HEK293T (cell line): ENCODE results near the gene ANXA5.

Experiments used
- CTCF ChIA-PET: fragments of 350-600 bp; formaldehyde crosslinking; extraction: SDS; loops from one replicate; lab custom pipeline; 2021; ENCODE audit warnings: antibody characterized with exemption, inconsistent platforms; lab: Yijun Ruan, JAX
- POLR2A ChIA-PET: fragments of 350-600 bp; formaldehyde crosslinking; extraction: SDS; loops from one replicate; lab custom pipeline; 2020; ENCODE audit warnings: antibody characterized with exemption, inconsistent platforms; lab: Yijun Ruan, JAX
- DNase-seq: peaks from one replicate; pipeline ENCODE4 v3.0.0; 2012; ENCODE audit warnings: mixed read lengths; ENCODE audit errors: extremely low spot score
- ARNT ChIP-seq: fragments of 450-650 bp; IDR thresholded peaks from 2 replicates; pipeline ENCODE4 v1.6.1; 2017; ENCODE audit warnings: mild to moderate bottlenecking
- BHLHE40 ChIP-seq: fragments of 450-650 bp; IDR thresholded peaks from 2 replicates; pipeline ENCODE4 v1.6.1; 2016; ENCODE audit warnings: mild to moderate bottlenecking, moderate library complexity, borderline replicate concordance
- CTBP1 ChIP-seq: fragments of 450-650 bp; IDR thresholded peaks from 2 replicates; pipeline ENCODE4 v1.6.1; 2016; ENCODE audit warnings: borderline replicate concordance
- ELF4 ChIP-seq: fragments of 450-650 bp; IDR thresholded peaks from 2 replicates; pipeline ENCODE4 v1.6.1; 2017; ENCODE audit warnings: antibody characterized with exemption
- FOXA1 ChIP-seq: fragments of 450-650 bp; IDR thresholded peaks from 2 replicates; pipeline ENCODE4 v1.6.1; 2016; ENCODE audit warnings: mild to moderate bottlenecking
- FOXK2 ChIP-seq: fragments of 450-650 bp; IDR thresholded peaks from 2 replicates; pipeline ENCODE4 v1.6.1; 2016; ENCODE audit warnings: mild to moderate bottlenecking
- FOXM1 ChIP-seq: fragments of 450-650 bp; IDR thresholded peaks from 2 replicates; pipeline ENCODE4 v1.6.1; 2017; ENCODE audit warnings: mild to moderate bottlenecking, borderline replicate concordance
- HDGF ChIP-seq: fragments of 450-650 bp; IDR thresholded peaks from 2 replicates; pipeline ENCODE4 v1.6.1; 2017; ENCODE audit warnings: antibody characterized with exemption, borderline replicate concordance
- L3MBTL2 ChIP-seq: fragments of 450-650 bp; conservative IDR thresholded peaks from 2 replicates; pipeline ENCODE4 v1.6.1; 2016; ENCODE audit warnings: mild to moderate bottlenecking
- LEF1 ChIP-seq: fragments of 450-650 bp; IDR thresholded peaks from 2 replicates; pipeline ENCODE4 v1.6.1; 2017; ENCODE audit warnings: mild to moderate bottlenecking, borderline replicate concordance
- NFRKB ChIP-seq: fragments of 450-650 bp; IDR thresholded peaks from 2 replicates; pipeline ENCODE4 v1.6.1; 2016; ENCODE audit warnings: mild to moderate bottlenecking, moderate library complexity
- SP1 ChIP-seq: fragments of 450-650 bp; IDR thresholded peaks from 2 replicates; pipeline ENCODE4 v1.6.1; 2017
- SUZ12 ChIP-seq: fragments of 450-650 bp; IDR thresholded peaks from 2 replicates; pipeline ENCODE4 v1.6.1; 2016; ENCODE audit warnings: mild to moderate bottlenecking
- TARDBP ChIP-seq: fragments of 450-650 bp; IDR thresholded peaks from 2 replicates; pipeline ENCODE4 v1.6.1; 2016
- ZNF384 ChIP-seq: fragments of 450-650 bp; IDR thresholded peaks from 2 replicates; pipeline ENCODE4 v1.6.1; 2016
- TF ChIP-seq, protein P1 (sequence below): fragments of 450-650 bp; IDR thresholded peaks from 2 replicates; pipeline ENCODE4 v1.6.1; 2016

The ANXA5 gene

DNA sequence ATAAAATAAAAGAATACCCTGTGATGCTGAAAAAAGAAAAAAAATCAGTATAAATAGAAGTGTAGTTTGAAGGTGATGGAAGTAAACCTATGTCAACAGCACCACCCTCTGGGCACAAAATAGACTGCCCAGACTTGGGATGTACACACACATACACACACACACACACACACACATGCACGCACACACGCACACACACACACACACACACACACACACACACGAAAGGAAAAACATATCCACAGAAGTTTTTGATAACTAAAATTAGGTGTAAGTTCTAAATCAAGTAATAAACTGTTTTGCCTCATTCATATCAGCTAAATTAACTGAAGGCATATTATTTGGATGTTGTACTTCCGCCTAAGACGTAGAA is 40.5 kb downstream of the ANXA5 start:
- ChIA-PET CTCF (interaction anchor here (0.7 to 2.3 kb wide), 3 partner anchors 25 to 194 kb away, joined by 3 to 11 read pairs (median 4); no protein-coding TSS in a partner anchor), POLR2A (no interaction called here)
- TF ChIP-seq SP1, result no peak
- 0 out of 2 replicates have a peak, but pooled peaks have one; percentile 15 for TF ChIP-seq ZNF384
- DNase-seq, result peak; percentile 52

- no peak for DNase-seq
- POLR2A ChIA-PET, result no interaction called here
- CTCF ChIA-PET, result interaction anchor here (0.7 to 1.0 kb wide), 2 partner anchors 26 to 32 kb away, joined by 3 to 4 read pairs; no protein-coding TSS in a partner anchor
- TF ChIP-seq FOXK2 (no peak), ARNT (no peak), NFRKB (no peak), TARDBP (no peak)
- TF ChIP-seq, protein P1, sequence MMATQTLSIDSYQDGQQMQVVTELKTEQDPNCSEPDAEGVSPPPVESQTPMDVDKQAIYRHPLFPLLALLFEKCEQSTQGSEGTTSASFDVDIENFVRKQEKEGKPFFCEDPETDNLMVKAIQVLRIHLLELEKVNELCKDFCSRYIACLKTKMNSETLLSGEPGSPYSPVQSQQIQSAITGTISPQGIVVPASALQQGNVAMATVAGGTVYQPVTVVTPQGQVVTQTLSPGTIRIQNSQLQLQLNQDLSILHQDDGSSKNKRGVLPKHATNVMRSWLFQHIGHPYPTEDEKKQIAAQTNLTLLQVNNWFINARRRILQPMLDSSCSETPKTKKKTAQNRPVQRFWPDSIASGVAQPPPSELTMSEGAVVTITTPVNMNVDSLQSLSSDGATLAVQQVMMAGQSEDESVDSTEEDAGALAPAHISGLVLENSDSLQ, result no peak
Observed at GRCh38 chr4:121655320-121656268, 41.2 kb downstream of the ANXA5 start.

DNA sequence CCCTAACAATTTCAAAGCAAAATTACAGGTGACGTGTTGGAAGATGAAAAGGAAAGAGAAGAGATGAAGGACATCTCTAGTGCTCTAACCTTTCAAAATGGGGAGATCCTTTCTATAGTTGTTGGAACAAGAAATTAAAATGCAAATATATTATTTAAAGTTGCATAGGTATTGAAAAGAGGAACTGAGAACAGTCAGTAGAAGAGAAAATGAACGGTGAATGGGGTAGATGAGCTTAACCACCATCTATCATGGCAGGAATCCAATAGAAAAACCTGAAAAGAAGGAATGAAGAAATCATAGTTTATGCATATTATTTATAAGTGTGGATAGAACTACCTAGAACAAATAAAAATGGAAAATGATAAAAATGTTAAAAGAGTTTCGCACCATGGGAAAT is 42.0 kb downstream of the ANXA5 start:
- no peak for DNase-seq
- ChIA-PET POLR2A (no interaction called here), CTCF (no interaction called here)

DNA sequence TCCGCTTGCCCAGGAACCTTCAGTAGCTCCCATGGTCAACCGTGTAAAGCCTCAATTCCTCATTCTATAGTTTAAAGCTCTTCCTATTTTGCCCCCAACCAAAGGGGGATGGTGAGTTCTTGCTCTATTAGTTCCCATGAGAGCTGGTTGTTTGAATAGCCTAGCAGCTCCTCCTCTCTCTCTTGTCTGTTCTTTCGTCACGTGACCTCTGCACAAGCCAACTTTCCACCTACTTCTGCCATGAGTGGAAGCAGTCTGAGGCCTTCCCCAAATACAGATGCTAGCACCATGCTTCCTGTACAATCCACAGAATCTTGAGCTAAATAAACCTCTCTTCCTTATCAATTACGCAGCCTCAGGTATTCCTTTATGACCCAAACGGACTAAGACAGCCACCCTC is 42.8 kb downstream of the ANXA5 start:
- POLR2A ChIA-PET, result no interaction called here
- no peak for TF ChIP-seq FOXM1
- TF ChIP-seq NFRKB, result no peak
- TF ChIP-seq ARNT, result no peak
- TF ChIP-seq FOXK2, result no peak
- TF ChIP-seq SP1, result no peak
- no peak for TF ChIP-seq CTBP1
- TF ChIP-seq FOXA1, result no peak
- TF ChIP-seq L3MBTL2, result no peak
- CTCF ChIA-PET, result interaction anchor here (2.1 kb wide), 1 partner anchor 191 kb away, joined by 8 read pairs; no protein-coding TSS in a partner anchor
- no peak for DNase-seq

More for the DNA sequence above, 42.0 kb downstream of the ANXA5 start:
- TF ChIP-seq ARNT (no peak), NFRKB (no peak), SP1 (no peak), L3MBTL2 (no peak), BHLHE40 (no peak)

- TF ChIP-seq HDGF (no peak), FOXK2 (no peak), FOXM1 (no peak), LEF1 (no peak), SUZ12 (no peak), BHLHE40 (no peak), ELF4 (no peak), NFRKB (no peak), ARNT (no peak), L3MBTL2 (no peak), ZNF384 (no peak), TARDBP (no peak)
- TF ChIP-seq, protein P1, result no peak
- CTCF ChIA-PET, result interaction anchor here (2.1 kb wide), 1 partner anchor 191 kb away, joined by 8 read pairs; no protein-coding TSS in a partner anchor
- no peak for DNase-seq
- POLR2A ChIA-PET, result no interaction called here
Observed at GRCh38 chr4:121653214-121653613, 43.6 kb downstream of the ANXA5 start.

DNA sequence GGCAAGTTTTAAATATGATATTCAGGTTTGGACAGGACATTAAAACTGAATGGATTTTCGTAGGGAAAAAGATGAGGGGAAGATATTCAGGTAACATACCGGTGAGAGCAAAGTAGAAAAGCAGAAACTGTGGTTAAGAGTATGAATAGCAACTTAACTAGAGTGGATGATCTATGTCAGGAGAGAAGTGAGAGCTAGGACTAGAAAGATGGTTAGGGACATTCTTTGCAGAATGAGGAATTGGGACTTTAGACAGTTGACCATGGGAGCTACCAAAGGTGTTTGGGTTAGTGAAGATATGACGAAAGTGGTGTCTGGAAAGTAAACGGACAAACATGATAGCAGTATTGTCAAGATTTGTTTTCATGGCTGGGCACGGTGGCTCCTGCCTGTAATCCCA is 45.2 kb downstream of the ANXA5 start:
- ChIA-PET CTCF (no interaction called here), POLR2A (no interaction called here)
- no peak for TF ChIP-seq ARNT
- TF ChIP-seq L3MBTL2, result no peak
- TF ChIP-seq FOXK2, result no peak
- no peak for TF ChIP-seq ELF4
- no peak for TF ChIP-seq ZNF384
- TF ChIP-seq CTBP1, result no peak
- no peak for TF ChIP-seq NFRKB
- TF ChIP-seq BHLHE40, result no peak
- no peak for TF ChIP-seq HDGF
- no peak for TF ChIP-seq SP1
- no peak for TF ChIP-seq TARDBP
- DNase-seq, result no peak

GRCh38 chr4:121650741-121651140 is 46.0 kb downstream of the ANXA5 start:
- ChIA-PET CTCF (no interaction called here), POLR2A (no interaction called here)
- TF ChIP-seq BHLHE40, result no peak
- no peak for TF ChIP-seq ARNT
- DNase-seq, result no peak
